GM19324 (cell line): ENCODE measurements around the gene CLDN22.
"Not testable (repeated sequence)": the region's sequence is repeated elsewhere in the genome, so short reads cannot be mapped to it uniquely, and the experiment has no call there.

Experiments
- ATAC-seq: cut with Tn5 transposase; IDR thresholded peaks from one replicate; pipeline ENCODE4 v1.9.1; 2021; ENCODE audit warnings: mild to moderate bottlenecking, moderate library complexity; ENCODE audit not compliant: unreplicated experiment, low FRiP score

The CLDN22 gene

GRCh38 chr4:183347566-183347965 is 27.5 kb upstream of the CLDN22 start:
- no peak for ATAC-seq

- no peak for ATAC-seq
Measured at GRCh38 chr4:183347146-183347545, 27.1 kb upstream of the CLDN22 start.

- ATAC-seq = no peak
Measured at GRCh38 chr4:183345261-183345660, 25.2 kb upstream of the CLDN22 start.

- no peak for ATAC-seq
Measured at GRCh38 chr4:183344523-183345255, 24.6 kb upstream of the CLDN22 start.

- no peak for ATAC-seq
Measured at GRCh38 chr4:183343730-183344129, 23.7 kb upstream of the CLDN22 start.

- no peak for ATAC-seq
Measured at GRCh38 chr4:183342541-183343533, 22.8 kb upstream of the CLDN22 start.

GRCh38 chr4:183337833-183338232 is 17.8 kb upstream of the CLDN22 start:
- no peak for ATAC-seq

GRCh38 chr4:183337349-183337748 is 17.3 kb upstream of the CLDN22 start:
- ATAC-seq = no peak

- ATAC-seq = no peak
Measured at GRCh38 chr4:183335369-183335940, 15.4 kb upstream of the CLDN22 start.

- ATAC-seq = no peak
Measured at GRCh38 chr4:183333983-183334382, 13.9 kb upstream of the CLDN22 start.

GRCh38 chr4:183333202-183333601 is 13.1 kb upstream of the CLDN22 start:
- no peak for ATAC-seq

- ATAC-seq = no peak
Measured at GRCh38 chr4:183332447-183332846, 12.4 kb upstream of the CLDN22 start.

- ATAC-seq = no peak
Measured at GRCh38 chr4:183330841-183331240, 10.8 kb upstream of the CLDN22 start.

- ATAC-seq = no peak
Measured at GRCh38 chr4:183329954-183330742, 10.1 kb upstream of the CLDN22 start.

GRCh38 chr4:183329244-183329643 is 9.2 kb upstream of the CLDN22 start:
- ATAC-seq = no peak

- ATAC-seq = no peak
Measured at GRCh38 chr4:183328832-183329231, 8.8 kb upstream of the CLDN22 start.

GRCh38 chr4:183327827-183328226 is 7.8 kb upstream of the CLDN22 start:
- no peak for ATAC-seq

- ATAC-seq = no peak
Measured at GRCh38 chr4:183326853-183327252, 6.8 kb upstream of the CLDN22 start.

- not testable (repeated sequence) for ATAC-seq
Measured at GRCh38 chr4:183326387-183326786, 6.3 kb upstream of the CLDN22 start.

GRCh38 chr4:183324619-183325018 is 4.5 kb upstream of the CLDN22 start:
- no peak for ATAC-seq
